Upper lobe of left lung (tissue), 6 donors: ENCODE measurements around the gene ARPC1A. TPM values are rescaled to one million over a fixed set of nuclear protein-coding genes. Genes with fewer than 3 reads are reported as not detected.

Experiments used
- ATAC-seq, 2 donors: fragments of 200-7000 bp; cut with Tn5 transposase; one replicate each; pipeline ENCODE4 v1.9.1; 2022; ENCODE audit warnings: mild to moderate bottlenecking in 2 of 2, moderate library complexity in 2 of 2; ENCODE audit not compliant: low FRiP score in 2 of 2
- DNase-seq, 2 donors: peaks; one replicate each; pipeline ENCODE4 v3.0.0-alpha.2; 2019 to 2020
- H3K27ac ChIP-seq, 4 donors: fragments of 200-600 bp; sonication (generic); one replicate each; pipeline ENCODE4 v1.5.1; 2016 to 2019
- H3K27me3 ChIP-seq, 4 donors: fragments of 200-600 bp; sonication (generic); one replicate each; pipeline ENCODE4 v1.5.1; 2017 to 2019
- H3K36me3 ChIP-seq, 4 donors: fragments of 200-600 bp; sonication (generic); one replicate each; pipeline ENCODE4 v1.5.1; 2016 to 2019
- H3K4me1 ChIP-seq, 4 donors: fragments of 200-600 bp; sonication (generic); one replicate each; pipeline ENCODE4 v1.5.1; 2018 to 2019
- H3K4me3 ChIP-seq, 4 donors: fragments of 200-600 bp; sonication (generic); one replicate each; pipeline ENCODE4 v1.5.1; 2017 to 2019; ENCODE audit warnings: mild to moderate bottlenecking in 2 of 4, moderate library complexity in 1 of 4
- H3K9me3 ChIP-seq, 4 donors: fragments of 200-600 bp; sonication (generic); one replicate each; pipeline ENCODE4 v1.5.1; 2018 to 2019
- CTCF ChIP-seq, 6 experiments: fragments of 450-650 bp in 4 of 6; fragments of 200-600 bp in 2 of 6; sonication (generic) in 2 of 6; IDR thresholded peaks; one replicate each; pipeline ENCODE4 v1.5.1; 2016 to 2019; ENCODE audit warnings: antibody characterized with exemption in 6 of 6
- EP300 ChIP-seq, 4 donors: sonication (generic); formaldehyde crosslinking; IDR thresholded peaks; one replicate each; pipeline ENCODE4 v1.5.1; 2017; ENCODE audit warnings: antibody characterized with exemption in 4 of 4, control low read depth in 2 of 4
- POLR2A ChIP-seq, 4 donors: fragments of 450-650 bp; IDR thresholded peaks; one replicate each; pipeline ENCODE4 v1.5.1; 2016 to 2017; ENCODE audit warnings: antibody characterized with exemption in 4 of 4, mild to moderate bottlenecking in 2 of 4
- POLR2AphosphoS5 ChIP-seq, 2 donors: sonication (generic); formaldehyde crosslinking; IDR thresholded peaks; one replicate each; pipeline ENCODE4 v1.5.1; 2017; ENCODE audit warnings: antibody characterized with exemption in 2 of 2
- WGBS, 2 donors: methylation state at CpG; one replicate each; pipeline ENCODE4 v1.1.5; 2017 to 2018; 5-methylcytosine and 5-hydroxymethylcytosine counted together
- total RNA-seq, 6 donors: library from RNA; depleted of rRNA in 4 of 6; stranded (reverse); fragments of >200 nt in 4 of 6; gene quantifications; one replicate each; pipeline versions ENCODE4 v1.1.0 to v1.2.1, GENCODE V29; 2016 to 2021
- donor health status: DM: no; HTN: no; CAD: no; lungs with moderate emphysema.
- donor health status: DM: no; HTN: yes; CAD: no; lungs with severe emphysema.

The ARPC1A gene
- total RNA-seq, 6 donors from 2014 or later: 81.7 to 129 (median 122) TPM

DNA sequence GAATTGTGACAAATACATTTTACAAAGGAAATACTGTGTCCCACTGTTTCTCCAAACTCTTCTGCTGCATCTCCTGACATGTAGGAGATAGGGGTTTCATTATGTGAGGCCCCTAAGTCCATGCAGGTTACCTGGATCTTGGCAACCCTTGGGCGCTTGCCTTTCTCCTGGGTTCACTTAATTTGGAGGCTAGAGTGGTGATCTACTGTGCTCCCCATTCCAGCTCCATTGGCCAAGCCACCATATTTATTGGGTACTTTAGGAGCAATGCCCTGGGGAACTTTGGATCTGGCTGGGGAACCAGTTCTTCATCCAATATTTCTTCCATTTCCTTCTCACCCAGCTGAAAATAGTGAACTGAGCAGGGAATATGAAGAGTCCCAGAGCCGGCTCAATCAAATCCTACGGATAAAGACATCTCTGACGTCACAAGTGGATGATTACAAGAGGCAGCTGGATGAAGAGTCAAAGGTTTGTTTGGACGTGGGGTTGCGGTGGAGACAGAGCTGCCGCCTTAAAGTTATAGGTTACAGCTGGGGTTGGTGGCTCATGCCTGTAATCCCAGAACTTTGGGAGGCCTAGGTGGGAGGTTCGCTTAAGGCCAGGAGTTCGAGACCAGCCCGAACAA, 34.6 kb upstream of the ARPC1A start:
- Histone ChIP-seq H3K27me3 (no peaks in the 10 kb centered on the region), H3K9me3 (no peaks in the 10 kb centered on the region), H3K4me1 (no peaks in the 10 kb centered on the region), H3K27ac (no peak overlapping the region), H3K36me3 (no peaks in the 10 kb centered on the region), H3K4me3 (no peak overlapping the region)
- ATAC-seq (no peak), DNase-seq (no peak)
- TF ChIP-seq POLR2A (IDR thresholded peaks at IDR 0.05) (no peak), EP300 (IDR thresholded peaks at IDR 0.05) (no peak), POLR2AphosphoS5 (IDR thresholded peaks at IDR 0.05) (peak in 1 of 2 donors; percentile 23)
- WGBS, 2 donors: 77 to 83% methylated on average over 10 of the region's 10 CpGs

DNA sequence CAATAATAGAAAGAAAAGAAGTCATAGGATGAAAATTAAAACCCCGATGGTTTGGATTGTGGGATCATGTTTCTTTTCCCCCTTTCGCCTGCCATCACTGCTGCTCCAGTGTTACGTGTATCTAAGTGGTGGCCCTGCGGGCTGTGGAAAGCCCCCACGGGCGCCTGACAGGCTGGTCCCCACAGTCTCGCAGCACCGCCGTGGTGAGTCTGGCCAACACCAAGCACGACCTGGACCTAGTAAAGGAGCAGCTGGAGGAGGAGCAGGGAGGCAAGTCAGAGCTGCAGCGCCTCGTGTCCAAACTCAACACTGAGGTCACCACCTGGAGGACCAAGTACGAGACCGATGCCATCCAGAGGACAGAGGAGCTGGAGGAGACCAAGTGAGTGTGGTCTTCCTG, 33.6 kb upstream of the ARPC1A start:
- H3K27ac ChIP-seq: no peak overlapping the region
- ATAC-seq (no peak), DNase-seq (no peak)
- no peaks in the 10 kb centered on the region for H3K36me3 ChIP-seq
- TF ChIP-seq CTCF (IDR thresholded peaks at IDR 0.05) (no peak), EP300 (IDR thresholded peaks at IDR 0.05) (no peak), POLR2AphosphoS5 (IDR thresholded peaks at IDR 0.05) (no peak), POLR2A (IDR thresholded peaks at IDR 0.05) (no peak)
- H3K9me3 ChIP-seq: no peaks in the 10 kb centered on the region
- 92 to 94% methylated on average over 12 to 14 of the region's 14 CpGs for WGBS, 2 donors
- no peak overlapping the region for H3K4me3 ChIP-seq
- no peaks in the 10 kb centered on the region for H3K27me3 ChIP-seq
- no peaks in the 10 kb centered on the region for H3K4me1 ChIP-seq

- Histone ChIP-seq H3K4me3 (no peak overlapping the region), H3K36me3 (no peaks in the 10 kb centered on the region), H3K27ac (no peak overlapping the region), H3K27me3 (no peaks in the 10 kb centered on the region), H3K4me1 (no peaks in the 10 kb centered on the region), H3K9me3 (no peaks in the 10 kb centered on the region)
- ATAC-seq (no peak), DNase-seq (no peak)
- TF ChIP-seq POLR2A (IDR thresholded peaks at IDR 0.05) (no peak), POLR2AphosphoS5 (IDR thresholded peaks at IDR 0.05) (no peak), CTCF (IDR thresholded peaks at IDR 0.05) (no peak), EP300 (IDR thresholded peaks at IDR 0.05) (no peak)
- WGBS, 2 donors: 94 to 100% methylated on average over 1 of the region's 1 CpG
Observed at GRCh38 chr7:99293167-99293566, 32.5 kb upstream of the ARPC1A start.

DNA sequence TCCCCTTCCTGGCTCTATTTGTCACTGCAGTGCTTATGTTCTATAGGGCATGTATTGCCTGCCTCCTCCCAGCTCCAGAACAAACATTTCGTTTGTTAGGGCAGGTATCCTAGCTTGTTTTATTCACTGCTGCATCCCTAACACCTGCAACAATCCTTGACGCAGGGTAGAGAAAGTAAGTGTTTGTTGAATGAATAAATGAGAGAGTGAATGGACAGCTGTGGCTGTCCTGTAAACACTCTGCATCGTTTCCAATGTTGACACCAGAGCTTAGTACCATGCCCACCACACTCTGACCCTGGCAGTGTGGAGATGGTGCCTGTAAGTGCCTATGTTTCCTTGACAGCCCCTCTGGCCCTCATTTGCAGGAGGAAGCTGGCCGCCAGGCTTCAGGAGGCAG, 32.0 kb upstream of the ARPC1A start:
- no peaks in the 10 kb centered on the region for H3K9me3 ChIP-seq
- H3K4me3 ChIP-seq: no peak overlapping the region
- TF ChIP-seq CTCF (IDR thresholded peaks at IDR 0.05) (no peak), POLR2A (IDR thresholded peaks at IDR 0.05) (no peak), POLR2AphosphoS5 (IDR thresholded peaks at IDR 0.05) (no peak), EP300 (IDR thresholded peaks at IDR 0.05) (no peak)
- DNase-seq (no peak), ATAC-seq (no peak)
- WGBS, 2 donors: 68 to 70% methylated on average over 3 to 4 of the region's 4 CpGs
- no peaks in the 10 kb centered on the region for H3K27me3 ChIP-seq
- H3K27ac ChIP-seq: no peak overlapping the region
- no peaks in the 10 kb centered on the region for H3K4me1 ChIP-seq
- H3K36me3 ChIP-seq: no peaks in the 10 kb centered on the region

DNA sequence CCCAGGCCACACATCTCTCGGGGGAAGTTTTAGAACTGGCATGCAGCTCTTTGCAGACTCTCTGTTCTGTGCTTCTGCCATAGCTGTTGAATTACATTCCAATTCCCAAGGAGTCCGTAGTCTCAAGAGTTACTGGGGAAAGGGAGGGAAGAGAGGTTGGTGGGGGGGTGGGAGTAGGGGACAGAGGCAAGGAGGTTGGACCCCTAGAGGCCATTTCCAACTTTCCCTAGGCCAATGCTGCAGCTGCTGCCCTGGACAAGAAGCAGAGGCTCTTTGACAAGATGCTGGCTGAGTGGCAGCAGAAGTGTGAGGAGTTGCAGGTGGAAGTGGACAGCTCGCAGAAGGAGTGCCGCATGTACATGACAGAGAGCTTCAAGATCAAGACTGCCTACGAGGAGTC, 29.2 kb upstream of the ARPC1A start:
- no peak overlapping the region for H3K27ac ChIP-seq
- TF ChIP-seq CTCF (IDR thresholded peaks at IDR 0.05): no peak
- TF ChIP-seq EP300 (IDR thresholded peaks at IDR 0.05): no peak
- TF ChIP-seq POLR2A (IDR thresholded peaks at IDR 0.05): no peak
- no peak for TF ChIP-seq POLR2AphosphoS5 (IDR thresholded peaks at IDR 0.05)
- DNase-seq: no peak
- ATAC-seq: no peak
- H3K4me1 ChIP-seq: no peaks in the 10 kb centered on the region
- H3K4me3 ChIP-seq: no peak overlapping the region
- H3K27me3 ChIP-seq: no peaks in the 10 kb centered on the region
- WGBS, 2 donors: 73 to 82% methylated on average over 5 of the region's 5 CpGs
- no peaks in the 10 kb centered on the region for H3K36me3 ChIP-seq
- no peaks in the 10 kb centered on the region for H3K9me3 ChIP-seq
